K562 (cell line): ENCODE results near the gene MED14. TPM values are rescaled to one million over a fixed set of nuclear protein-coding genes. Genes with fewer than 3 reads are reported as not detected.

Source experiments
- DDX20 ChIP-seq: fragments of 450-650 bp; IDR thresholded peaks from 2 replicates; pipeline ENCODE4 v1.6.1; 2016; ENCODE audit warnings: missing genetic modification characterization, low read depth, mild to moderate bottlenecking, missing compliant biosample characterization, moderate library complexity
- ERF ChIP-seq: fragments of 450-650 bp; formaldehyde crosslinking; IDR thresholded peaks from 2 replicates; pipeline ENCODE4 v1.4.0; 2020; ENCODE audit warnings: mild to moderate bottlenecking, mixed read lengths
- ETS2 ChIP-seq: IDR thresholded peaks from 2 replicates; pipeline ENCODE4 v1.6.1; 2016; ENCODE audit warnings: borderline replicate concordance, missing genetic modification characterization, mild to moderate bottlenecking, moderate library complexity, missing compliant biosample characterization; ENCODE audit not compliant: poor library complexity, severe bottlenecking
- FOS ChIP-seq: IDR thresholded peaks from 3 replicates; pipeline ENCODE4 v1.6.1; 2011; ENCODE audit not compliant: insufficient read length; ENCODE audit errors: extremely low read depth
- RNF219 ChIP-seq: fragments of 250-450 bp; sonication (Bioruptor Pico); IDR thresholded peaks from 2 replicates; pipeline ENCODE4 v1.5.0; 2022; ENCODE audit warnings: mild to moderate bottlenecking
- ZKSCAN1 ChIP-seq: fragments of 150-350 bp; IDR thresholded peaks from 2 replicates; pipeline ENCODE4 v1.6.1; 2016; ENCODE audit warnings: low read depth, low read length
- ZNF253 ChIP-seq: fragments of 250-450 bp; sonication (Bioruptor Pico); conservative IDR thresholded peaks from 2 replicates; pipeline ENCODE4 v1.6.1; 2021; ENCODE audit warnings: mild to moderate bottlenecking
- ZNF277 ChIP-seq: fragments of 250-450 bp; sonication (Bioruptor Pico); IDR thresholded peaks from 2 replicates; pipeline ENCODE4 v1.8.0; 2022; ENCODE audit warnings: inconsistent platforms, mild to moderate bottlenecking, moderate library complexity, borderline replicate concordance
- ZZZ3 ChIP-seq: fragments of 450-650 bp; IDR thresholded peaks from 2 replicates; pipeline ENCODE4 v1.6.1; 2016; ENCODE audit warnings: antibody characterized with exemption, mild to moderate bottlenecking, moderate library complexity
- polyA plus RNA-seq, 8 experiments: library from polyadenylated mRNA; depleted of rRNA in 4 of 8; stranded (reverse) in 5 of 8; unstranded in 3 of 8; fragments of >200 nt; fragmentation: Nextera tagmentation in 2 of 8; fragmentation: Illumina TruSeq in 1 of 8; extraction: Ambion mirVana in 2 of 8; extraction: Trizol in 1 of 8; gene quantifications; 2 replicates each; pipeline versions ENCODE4 v1.2.1 to v1.2.3, GENCODE V29; 2011 to 2014; ENCODE audit warnings: inconsistent platforms in 1 of 8, missing spikeins in 1 of 8
- total RNA-seq, 7 experiments: library from RNA; depleted of rRNA in 6 of 7; stranded (reverse); fragments of >200 nt in 6 of 7; fragmentation: Illumina TruSeq in 2 of 7; extraction: Trizol in 2 of 7; gene quantifications; 2 replicates each; pipeline versions ENCODE4 v1.2.1 to v1.2.3, GENCODE V29; 2011 to 2021; ENCODE audit warnings: low replicate concordance in 1 of 7

MED14 gene
- total and polyA plus RNA-seq, 9 of the 15 experiments (the other 6 are each of a cell fraction or from before 2014, with no cell fraction given) = 9.2 to 35.3 (median 18.7) TPM

GRCh38 chrX:40612511-40612910 lies 122.8 kb downstream of the MED14 start (continued):
- TF ChIP-seq ZNF253 (no peak), RNF219 (CRISPR knock-in tag) (no peak), FOS (no peak), DDX20 (tag) (no peak), ZKSCAN1 (no peak), ZZZ3 (no peak), ERF (CRISPR knock-in tag) (no peak), ETS2 (tag) (no peak), ZNF277 (CRISPR knock-in tag) (no peak)
